Left ventricle myocardium superior (tissue), 1 donor: ENCODE results near the gene TP53TG5. TPM values are rescaled to one million over a fixed set of nuclear protein-coding genes. Genes with fewer than 3 reads are reported as not detected.

Experiments used
- ATAC-seq: fragments of 200-7000 bp; cut with Tn5 transposase; one replicate; pipeline ENCODE4 v1.9.1; 2020; ENCODE audit warnings: mild to moderate bottlenecking, moderate library complexity
- DNase-seq: peaks from one replicate; pipeline ENCODE4 v3.0.0-alpha.2; 2020
- intact Hi-C: fragments of 100-400 bp; cut with micrococcal nuclease; formaldehyde crosslinking; loops from one replicate; pipeline ENCODE4 v1.11.0; 2022
- total RNA-seq: library from RNA; stranded (reverse); fragmentation: NEBNext Ultra II Directional; extraction: Animal tissue kit (Norgen Biotek cat#: 25700); gene quantifications from one replicate; pipeline ENCODE4 v1.2.1, GENCODE V29; 2021
- donor health status: DM: no; HTN: yes; CAD: no; lungs with severe emphysema.

TP53TG5 gene
- total RNA-seq, 1 donor from 2014 or later, result 2.1 TPM

- intact Hi-C loops, result no loop called here
Measured at GRCh38 chr20:45406260-45407066, 28.3 kb upstream of the TP53TG5 start.

DNA sequence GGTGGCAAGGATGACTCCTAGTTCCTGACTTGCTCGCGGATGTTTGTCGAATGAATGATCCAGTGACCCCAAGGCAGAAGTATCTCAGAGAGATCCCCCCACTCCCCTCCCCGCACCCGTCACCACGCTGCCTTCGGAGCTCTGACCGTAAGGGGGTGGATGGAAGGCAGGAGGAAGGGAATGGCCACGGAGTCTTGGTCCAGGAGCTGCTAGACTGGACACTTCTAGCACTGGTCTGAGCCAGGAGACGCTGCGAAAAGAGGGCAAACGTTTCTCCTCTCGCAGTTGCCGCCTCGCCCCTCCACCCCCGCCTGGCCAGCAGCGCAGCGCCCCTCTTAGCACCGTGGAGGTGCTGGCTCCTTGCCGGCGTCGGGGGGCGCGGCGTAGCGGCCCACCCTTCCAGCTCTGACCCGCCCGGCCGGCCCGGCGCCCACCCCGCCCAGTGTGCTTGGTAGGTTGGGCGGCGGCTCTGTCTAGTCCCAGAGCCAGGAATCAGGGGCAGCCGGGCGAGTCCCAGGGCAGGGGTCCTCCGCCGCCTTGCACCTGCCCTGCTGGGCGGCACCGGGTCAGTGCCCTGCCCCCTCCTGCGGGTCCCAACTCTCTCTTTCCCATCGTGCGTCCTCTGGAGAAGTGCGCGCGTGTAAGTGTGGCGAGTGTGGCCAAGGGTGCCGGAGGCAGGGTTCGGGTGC lies 27.6 kb upstream of the TP53TG5 start:
- DNase-seq (peak; percentile 74), ATAC-seq (peak; percentile 18)
- intact Hi-C loops, result no loop called here

More at GRCh38 chr20:45406260-45407066, 28.3 kb upstream of the TP53TG5 start:
- ATAC-seq (peak; percentile 69), DNase-seq (peak; percentile 91)

- DNase-seq (no peak), ATAC-seq (no peak)
- intact Hi-C loops, result no loop called here
Measured at GRCh38 chr20:45404438-45404837, 26.3 kb upstream of the TP53TG5 start.

GRCh38 chr20:45402946-45403345 lies 24.8 kb upstream of the TP53TG5 start:
- intact Hi-C loops, result no loop called here
- ATAC-seq (no peak), DNase-seq (no peak)

- intact Hi-C loops, result no loop called here
- ATAC-seq, result no peak
Measured at GRCh38 chr20:45400346-45401031, 22.4 kb upstream of the TP53TG5 start.

GRCh38 chr20:45399018-45399417 lies 20.9 kb upstream of the TP53TG5 start:
- no peak for ATAC-seq
- intact Hi-C loops, result no loop called here
- no peak for DNase-seq

More at GRCh38 chr20:45400346-45401031, 22.4 kb upstream of the TP53TG5 start:
- no peak for DNase-seq

DNA sequence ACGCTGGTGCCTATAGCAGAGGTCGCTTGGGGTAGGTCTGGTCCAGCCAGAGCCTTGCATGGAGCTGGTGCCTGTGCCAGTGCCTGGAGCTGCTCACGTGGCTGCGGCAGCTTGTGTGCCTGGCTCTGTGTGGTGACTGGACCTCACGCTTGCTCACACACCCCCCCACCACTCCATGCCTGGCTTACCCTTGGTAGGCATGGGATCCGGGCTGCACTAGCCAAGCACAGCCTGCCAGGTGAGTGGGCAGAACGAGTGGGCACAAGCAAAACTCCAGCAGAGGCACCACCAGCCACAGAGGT lies 16.9 kb upstream of the TP53TG5 start:
- ATAC-seq (no peak), DNase-seq (no peak)
- intact Hi-C loops, result no loop called here

- DNase-seq (no peak), ATAC-seq (no peak)
- intact Hi-C loops, result no loop called here
Measured at GRCh38 chr20:45394221-45395113, 16.3 kb upstream of the TP53TG5 start.

GRCh38 chr20:45392733-45393132 lies 14.6 kb upstream of the TP53TG5 start:
- ATAC-seq (peak; percentile 47), DNase-seq (no peak)
- intact Hi-C loops, result no loop called here

DNA sequence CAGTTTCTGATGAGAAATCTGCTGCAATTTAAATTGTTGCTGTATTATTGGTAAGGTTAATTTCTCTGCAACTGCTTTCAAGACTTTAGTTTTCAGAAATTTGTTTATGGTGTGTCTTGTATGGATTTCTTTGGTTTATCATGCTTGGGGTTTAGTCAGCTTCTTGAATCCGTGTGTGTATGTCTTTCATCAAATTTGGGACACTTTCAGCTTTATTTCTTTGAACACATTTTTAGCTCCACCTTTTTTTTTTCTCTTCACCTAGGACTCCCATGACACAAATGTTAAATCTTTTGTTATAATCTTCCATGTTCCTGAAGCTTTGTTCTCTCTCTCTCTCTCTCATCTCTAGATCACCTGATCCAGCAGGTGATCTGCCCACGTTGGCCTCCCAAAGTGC lies 13.4 kb upstream of the TP53TG5 start:
- DNase-seq (no peak), ATAC-seq (no peak)
- intact Hi-C loops, result no loop called here

DNA sequence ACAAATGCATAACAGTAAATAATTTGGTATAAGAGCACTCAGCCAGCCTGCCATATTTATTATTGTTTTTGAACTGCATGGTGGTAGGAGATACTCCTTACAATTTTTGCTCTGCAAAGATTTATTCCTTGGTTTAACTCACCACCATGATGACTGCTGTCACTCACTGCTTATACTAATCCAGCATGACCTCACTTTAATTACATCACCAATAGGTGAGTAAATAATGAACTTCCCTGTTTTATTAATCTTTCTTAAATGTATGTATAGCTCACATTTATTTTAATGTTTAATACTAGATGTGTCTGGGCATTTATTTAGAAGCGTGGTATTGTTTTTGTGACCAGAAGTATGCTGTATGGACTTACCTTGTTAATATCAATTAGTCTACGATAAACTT lies 12.8 kb upstream of the TP53TG5 start:
- ATAC-seq (no peak), DNase-seq (no peak)
- intact Hi-C loops, result no loop called here

DNA sequence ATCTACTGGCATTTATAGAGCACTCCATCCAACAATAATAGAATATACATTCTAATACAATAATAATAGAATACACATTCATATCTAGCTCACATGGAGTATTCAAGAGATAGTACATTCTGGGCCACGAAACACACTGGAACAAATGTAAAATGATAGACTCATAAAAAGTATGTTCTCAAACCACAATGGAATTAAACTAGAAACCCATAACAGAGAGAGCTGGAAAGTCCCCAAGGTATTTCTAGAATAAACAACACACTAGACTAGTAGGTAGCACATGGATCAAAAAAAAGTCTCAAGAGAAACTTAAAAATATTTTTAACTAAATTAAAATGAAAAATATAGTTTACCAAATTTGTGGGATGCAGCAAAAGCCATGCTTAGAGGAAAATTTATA lies 9.1 kb upstream of the TP53TG5 start:
- ATAC-seq, result no peak
- intact Hi-C loops, result no loop called here

GRCh38 chr20:45377269-45377668 lies 856 bp downstream of the TP53TG5 start:
- intact Hi-C loops, result loop anchor here (10.0 kb wide), 1 partner anchor 58 kb away; no protein-coding TSS in a partner anchor
- DNase-seq, result no peak
- ATAC-seq, result no peak

More for the DNA sequence above, 9.1 kb upstream of the TP53TG5 start:
- no peak for DNase-seq

DNA sequence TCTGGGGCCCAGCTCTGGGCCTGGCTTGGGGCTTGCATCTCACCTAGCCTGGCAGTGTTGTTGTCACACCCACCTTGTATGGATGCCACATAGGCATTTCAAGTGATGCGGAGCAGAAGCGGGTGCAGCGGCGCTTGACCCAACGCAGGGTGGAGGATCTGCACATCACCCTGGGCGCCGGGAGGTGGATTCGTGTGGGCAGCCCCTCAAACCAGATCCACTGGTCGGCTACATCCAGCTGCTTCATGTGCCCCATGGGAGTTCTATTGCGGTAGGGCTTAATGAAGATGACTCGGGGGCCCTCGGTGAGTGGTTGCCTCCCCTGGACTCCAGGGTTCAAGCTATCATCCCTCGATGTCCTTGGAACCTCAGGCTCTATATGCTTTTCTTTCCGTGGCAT lies 3.2 kb downstream of the TP53TG5 start:
- intact Hi-C loops, result loop anchor here (10.0 kb wide), 1 partner anchor 60 kb away; no protein-coding TSS in a partner anchor
- DNase-seq (no peak), ATAC-seq (no peak)

DNA sequence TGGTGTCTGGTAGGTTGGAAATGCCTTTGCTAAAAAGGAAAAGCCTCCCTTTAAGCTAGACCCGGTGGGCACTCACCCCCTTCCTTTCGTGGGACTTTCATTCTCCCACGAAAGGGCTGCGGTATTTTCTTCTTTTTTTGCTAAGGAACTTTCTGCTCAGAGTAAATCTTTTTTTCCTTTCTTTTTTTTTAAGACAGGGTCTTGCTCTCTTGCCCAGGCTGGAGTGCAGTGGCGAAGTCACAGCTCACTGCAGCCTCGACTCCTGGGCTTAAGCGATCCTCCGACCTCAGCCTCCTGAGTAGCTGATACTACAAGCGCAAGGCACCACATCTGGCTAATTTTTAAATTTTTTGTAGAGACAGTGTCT lies 4.0 kb downstream of the TP53TG5 start:
- ATAC-seq, result no peak
- intact Hi-C loops, result loop anchor here (10.0 kb wide), 1 partner anchor 61 kb away; no protein-coding TSS in a partner anchor
- DNase-seq, result no peak

DNA sequence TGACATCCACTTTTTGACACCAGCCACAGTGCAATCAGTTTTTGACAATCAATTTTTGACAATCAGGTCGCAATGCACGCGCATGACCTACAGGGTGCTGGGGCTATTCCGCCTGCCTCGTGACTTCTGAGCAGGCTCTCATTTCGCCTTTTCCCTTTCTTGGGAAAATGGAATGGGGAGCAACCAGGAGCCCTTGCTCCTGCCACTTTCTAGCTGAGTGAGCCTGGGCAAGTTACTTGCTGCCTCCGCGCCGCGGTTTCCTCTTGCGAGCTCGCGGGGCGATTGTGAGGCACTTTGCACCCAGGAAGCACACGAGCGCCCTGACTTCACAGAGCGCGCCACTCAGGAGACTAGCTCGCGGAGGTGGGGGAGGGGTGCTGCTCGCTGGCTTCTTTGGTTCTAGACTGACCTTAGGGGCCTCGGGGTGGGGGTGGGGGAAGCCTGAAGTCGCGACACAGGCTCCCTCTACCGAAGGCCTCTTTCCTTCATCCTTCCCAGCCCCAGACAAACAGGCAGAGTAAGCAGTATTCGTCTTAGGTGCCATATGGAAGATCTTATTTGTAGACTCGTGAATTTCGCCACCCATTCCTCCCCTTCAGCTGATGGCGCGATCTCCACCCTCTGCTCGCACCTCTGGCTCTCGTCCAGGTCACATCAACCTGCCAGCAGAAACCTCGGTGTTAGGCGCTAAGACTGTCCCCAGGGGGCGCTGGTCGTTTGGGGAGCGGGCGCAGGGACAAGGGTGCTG lies 4.6 kb downstream of the TP53TG5 start:
- ATAC-seq (peak; percentile 92), DNase-seq (peak; percentile 91)
- intact Hi-C loops, result loop anchor here (10.0 kb wide), 1 partner anchor 61 kb away; no protein-coding TSS in a partner anchor

DNA sequence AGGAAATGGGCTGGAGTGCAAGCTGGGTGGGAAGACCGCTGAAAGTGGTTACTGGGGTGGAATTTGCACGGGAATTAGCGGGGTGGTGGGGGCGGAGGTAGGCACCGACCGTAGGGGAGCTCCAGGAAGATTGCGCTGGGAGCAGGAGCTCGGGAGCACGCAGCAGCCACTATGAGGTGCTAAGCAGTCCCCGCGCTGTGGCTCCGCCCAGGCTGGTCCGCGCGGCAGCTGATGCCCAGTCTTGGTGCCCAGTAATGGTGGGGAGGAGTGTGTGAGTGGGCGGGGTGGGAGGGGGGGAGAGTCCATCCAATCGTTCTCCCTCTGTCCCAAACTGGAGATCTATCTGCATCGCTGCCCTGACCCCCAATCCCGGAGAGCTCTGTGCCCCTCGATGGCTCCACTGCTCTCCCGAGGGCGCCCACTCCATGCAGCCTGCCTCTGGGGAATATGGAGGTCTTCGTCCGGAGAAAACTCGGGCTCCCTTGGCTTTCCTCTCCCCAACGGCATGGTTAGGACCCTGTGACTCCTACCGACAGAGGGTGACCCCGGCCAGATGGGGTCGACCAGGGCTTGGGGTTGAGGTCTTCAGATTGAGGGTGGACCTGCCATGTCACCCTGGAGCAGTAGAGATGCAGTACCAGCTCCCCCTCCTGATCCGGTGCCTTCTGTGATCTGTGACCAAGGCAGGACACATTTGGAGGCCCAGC lies 5.3 kb downstream of the TP53TG5 start:
- ATAC-seq, result peak; percentile 75
- DNase-seq, result peak; percentile 66
- intact Hi-C loops, result loop anchor here (10.0 kb wide), 1 partner anchor 62 kb away; no protein-coding TSS in a partner anchor

- ATAC-seq (no peak), DNase-seq (no peak)
- intact Hi-C loops, result loop anchor here (10.0 kb wide), 1 partner anchor 63 kb away; no protein-coding TSS in a partner anchor
Measured at GRCh38 chr20:45372241-45372640, 5.9 kb downstream of the TP53TG5 start.
